ENCODE measurements around the gene CDKN3. TPM values are rescaled to one million over a fixed set of nuclear protein-coding genes. Genes with fewer than 3 reads are reported as not detected.

Gene CDKN3
- total RNA-seq (13.9 and 43.9 TPM in 2 replicates), polyA plus RNA-seq (19.6 and 128 TPM in 2 replicates)

GRCh38 chr14:54396493-54397335, at the start of gene CDKN3:
CDKN3 (plus strand) TSS chr14:54397007; CDS start chr14:54397069, 62 bp downstream.
- DNase-seq (ENCODE audit: low read depth in 1 of 2, low spot score in 1 of 2), result peak; percentile 99
- Histone ChIP-seq H3K9me3 (ENCODE audit: low read depth) (no peaks in the 10 kb centered on the region), H3K27ac (peak within 1 kb of the TSS; percentile 0), H3K36me3 (no peaks in the 10 kb centered on the region), H3K27me3 (no peaks in the 10 kb centered on the region), H3K4me3 (peak within 1 kb of the TSS; percentile 34), H3K4me1 (ENCODE audit: low read depth) (peaks cover 6% of the 10 kb centered on the region)
- TF ChIP-seq CTCF (IDR thresholded peaks at IDR 0.05; ENCODE audit: low read depth, low read length), result peak; percentile 28

GRCh38 chr14:54347044-54347443, 49.8 kb upstream of the CDKN3 start:
- no peak overlapping the region for H3K27ac ChIP-seq
- H3K9me3 ChIP-seq (ENCODE audit: low read depth), result no peaks in the 10 kb centered on the region
- no peaks in the 10 kb centered on the region for H3K36me3 ChIP-seq
- DNase-seq (ENCODE audit: low read depth in 1 of 2, low spot score in 1 of 2), result no peak
- H3K4me3 ChIP-seq, result no peak overlapping the region
- TF ChIP-seq CTCF (IDR thresholded peaks at IDR 0.05; ENCODE audit: low read depth, low read length), result no peak
- no peaks in the 10 kb centered on the region for H3K27me3 ChIP-seq
- no peaks in the 10 kb centered on the region for H3K4me1 ChIP-seq (ENCODE audit: low read depth)

GRCh38 chr14:54348001-54348611, 48.7 kb upstream of the CDKN3 start:
- peak; percentile 64 to 84 for DNase-seq (ENCODE audit: low read depth in 1 of 2, low spot score in 1 of 2)
- no peaks in the 10 kb centered on the region for H3K27me3 ChIP-seq

GRCh38 chr14:54348923-54349620, 47.7 kb upstream of the CDKN3 start:
- DNase-seq (ENCODE audit: low read depth in 1 of 2, low spot score in 1 of 2), result peak in 1 of 2 donors; percentile 73
- Histone ChIP-seq H3K36me3 (no peaks in the 10 kb centered on the region), H3K27me3 (no peaks in the 10 kb centered on the region), H3K9me3 (ENCODE audit: low read depth) (no peaks in the 10 kb centered on the region), H3K27ac (no peak overlapping the region), H3K4me3 (no peak overlapping the region), H3K4me1 (ENCODE audit: low read depth) (no peaks in the 10 kb centered on the region)
- no peak for TF ChIP-seq CTCF (IDR thresholded peaks at IDR 0.05; ENCODE audit: low read depth, low read length)

More at GRCh38 chr14:54348001-54348611, 48.7 kb upstream of the CDKN3 start:
- Histone ChIP-seq H3K4me3 (no peak overlapping the region), H3K9me3 (ENCODE audit: low read depth) (no peaks in the 10 kb centered on the region), H3K36me3 (no peaks in the 10 kb centered on the region), H3K27ac (no peak overlapping the region), H3K4me1 (ENCODE audit: low read depth) (no peaks in the 10 kb centered on the region)
- peak; percentile 63 for TF ChIP-seq CTCF (IDR thresholded peaks at IDR 0.05; ENCODE audit: low read depth, low read length)

- Histone ChIP-seq H3K4me1 (ENCODE audit: low read depth) (no peaks in the 10 kb centered on the region), H3K4me3 (no peak overlapping the region), H3K27ac (no peak overlapping the region), H3K36me3 (no peaks in the 10 kb centered on the region), H3K9me3 (ENCODE audit: low read depth) (no peaks in the 10 kb centered on the region), H3K27me3 (no peaks in the 10 kb centered on the region)
- TF ChIP-seq CTCF (IDR thresholded peaks at IDR 0.05; ENCODE audit: low read depth, low read length), result no peak
- DNase-seq (ENCODE audit: low read depth in 1 of 2, low spot score in 1 of 2), result no peak
Measured at GRCh38 chr14:54349713-54350112, 47.1 kb upstream of the CDKN3 start.

Measured in cardiac muscle cell (in vitro differentiated cells and primary cell).